Measurements from ENCODE around the gene SYT5. TPM values are rescaled to one million over a fixed set of nuclear protein-coding genes. Genes with fewer than 3 reads are reported as not detected.

SYT5 gene
- total and polyA plus RNA-seq, 2 of the 8 experiments (the other 6 are each of a cell fraction or from before 2014, with no cell fraction given): 0.35 to 0.67 TPM

- TF ChIP-seq RBBP5 (IDR thresholded peaks at IDR 0.05; ENCODE audit: borderline replicate concordance, low read depth, low read length) (no peak; the same call in 1 of the 2 replicates), ASH2L (IDR thresholded peaks at IDR 0.05; ENCODE audit: low read length) (peak; percentile 47), KDM4A (IDR thresholded peaks at IDR 0.05; ENCODE audit: low read depth, low read length, severe bottlenecking) (peak; percentile 63), JUN (IDR thresholded peaks at IDR 0.05; ENCODE audit: low read depth, low read length) (no peak), USF2 (IDR thresholded peaks at IDR 0.05; ENCODE audit: low read length) (no peak), CTBP2 (IDR thresholded peaks at IDR 0.05; ENCODE audit: borderline replicate concordance, insufficient read depth, insufficient read length, low read length) (no peak), GABPA (IDR thresholded peaks at IDR 0.05; ENCODE audit: borderline replicate concordance, insufficient read depth, low read length) (no peak), MAFK (IDR thresholded peaks at IDR 0.05; ENCODE audit: low read depth, low read length) (no peak), KDM5A (IDR thresholded peaks at IDR 0.05; ENCODE audit: low read length) (no peak), RAD21 (IDR thresholded peaks at IDR 0.05 in 1 of 2, conservative IDR thresholded peaks at IDR 0.05 in 1 of 2; ENCODE audit: low read depth in 2 of 2, low read length in 2 of 2) (peak; percentile 22 to 45; a peak in 3 of 4 replicates), SIN3A (conservative IDR thresholded peaks at IDR 0.05 in 1 of 2, IDR thresholded peaks at IDR 0.05 in 1 of 2; ENCODE audit: low read depth in 1 of 2, low read length in 2 of 2) (no peak)
Measured at GRCh38 chr19:55146078-55146704, 33.9 kb downstream of the SYT5 start (continued).

All from H1 (cell line).